A673 (cell line): ENCODE data around the gene GADL1. TPM values are rescaled to one million over a fixed set of nuclear protein-coding genes. Genes with fewer than 3 reads are reported as not detected.

Experiments used
- Bru-seq: library from RNA; stranded (reverse); fragments of 400-500 nt; gene quantifications from one replicate; lab custom pipeline; 2021; lab: Mats Ljungman, UMichigan
- BruChase-seq, 2 experiments: library from RNA; stranded (reverse); fragments of 400-500 nt; gene quantifications; one replicate each; lab custom pipeline; 2021; lab: Mats Ljungman, UMichigan
- BruUV-seq: library from RNA; stranded (reverse); fragments of 400-500 nt; replicated peaks from 2 replicates; lab custom pipeline; 2021; lab: Mats Ljungman, UMichigan
- CTCF ChIA-PET: fragments of 300-600 bp; sonication (Branson Sonifier 250); formaldehyde crosslinking; loops from one replicate; lab custom pipeline; 2022; ENCODE audit warnings: antibody characterized with exemption; lab: Charles Lee
- POLR2A ChIA-PET: fragments of 300-600 bp; sonication (Branson Sonifier 250); formaldehyde crosslinking; loops from one replicate; lab custom pipeline; 2022; ENCODE audit warnings: antibody characterized with exemption; ENCODE audit not compliant: low non-redundant PET; lab: Charles Lee
- DNase-seq: peaks from one replicate; pipeline ENCODE4 v3.0.0-alpha.2; 2015; ENCODE audit warnings: low spot score
- H3K27ac ChIP-seq: fragments of 200-600 bp; sonication (generic); 2 replicates; pipeline ENCODE4 v1.5.1; 2016; ENCODE audit warnings: mixed run types, low read depth, mild to moderate bottlenecking, mixed read lengths, antibody characterized with exemption, low read length; ENCODE audit not compliant: poor library complexity, severe bottlenecking
- H3K27me3 ChIP-seq: fragments of 200-600 bp; sonication (generic); replicated peaks from 2 replicates; pipeline ENCODE4 v1.6.1; 2017; ENCODE audit warnings: mixed run types, low read depth, mild to moderate bottlenecking, mixed read lengths, antibody characterized with exemption, low read length; ENCODE audit not compliant: insufficient read depth, poor library complexity
- H3K36me3 ChIP-seq: fragments of 200-600 bp; sonication (generic); 2 replicates; pipeline ENCODE4 v1.6.1; 2016; ENCODE audit warnings: mixed run types, mild to moderate bottlenecking, mixed read lengths, antibody characterized with exemption, low read length; ENCODE audit not compliant: insufficient read depth, poor library complexity, severe bottlenecking
- H3K4me1 ChIP-seq: fragments of 200-600 bp; sonication (generic); 2 replicates; pipeline ENCODE4 v1.6.1; 2017; ENCODE audit warnings: mixed run types, mild to moderate bottlenecking, mixed read lengths, antibody characterized with exemption, low read length; ENCODE audit not compliant: insufficient read depth, poor library complexity, severe bottlenecking
- H3K4me3 ChIP-seq: fragments of 200-600 bp; sonication (generic); 2 replicates; pipeline ENCODE4 v1.5.1; 2016; ENCODE audit warnings: low read depth, mixed run types, mild to moderate bottlenecking, mixed read lengths, low read length; ENCODE audit not compliant: poor library complexity, severe bottlenecking
- H3K9me3 ChIP-seq: fragments of 200-600 bp; sonication (generic); 2 replicates; pipeline ENCODE4 v1.6.1; 2016; ENCODE audit warnings: mixed run types, low read depth, mild to moderate bottlenecking, mixed read lengths, antibody characterized with exemption, low read length; ENCODE audit not compliant: poor library complexity, severe bottlenecking
- CTCF ChIP-seq: fragments of 300-800, 200-600 bp; sonication (generic); conservative IDR thresholded peaks from 2 replicates; pipeline ENCODE4 v1.5.1; 2017; ENCODE audit warnings: low read depth, mild to moderate bottlenecking, antibody characterized with exemption, low read length, moderate library complexity, mixed read lengths
- EZH2 ChIP-seq: fragments of 200-600 bp; sonication (generic); IDR thresholded peaks from 2 replicates; pipeline ENCODE4 v1.6.1; 2017; ENCODE audit warnings: borderline replicate concordance, low read depth, mild to moderate bottlenecking, mixed read lengths, antibody characterized with exemption, low read length; ENCODE audit not compliant: poor library complexity, severe bottlenecking
- intact Hi-C: fragments of 100-400 bp; cut with micrococcal nuclease; formaldehyde crosslinking; loops from one replicate; pipeline ENCODE4 v1.10.0; 2022; ENCODE audit not compliant: unreplicated experiment
- long read RNA-seq: library from polyadenylated mRNA; stranded (forward); transcript quantifications from one replicate; pipeline ENCODE4 v2.0.0, GENCODE V29; 2022
- total RNA-seq: library from RNA; stranded (reverse); gene quantifications from 2 replicates; pipeline ENCODE4 v1.2.3, GENCODE V29; 2021

Gene GADL1
- total RNA-seq (13.8 and 17.3 TPM in 2 replicates), Bru-seq, nascent RNA (percentile 79 among the genes with signal in this experiment), BruChase-seq, experiment 1, labeled RNA remaining after a 2-hour chase (percentile 75 among the genes with signal in this experiment), BruChase-seq, experiment 2, labeled RNA remaining after a 6-hour chase (percentile 59 among the genes with signal in this experiment)
- long read RNA-seq, transcript GADL1-201 (15 exons, 3,759 nt) = major isoform, 26 of 58 reads
- long read RNA-seq, partial matches to known transcripts = 0 of 58 reads
- long read RNA-seq, other reads (novel, unspliced or antisense) = 32 of 58 reads

- ChIA-PET CTCF (no interaction called here), POLR2A (no interaction called here)
- peak within 1 kb of the TSS; percentile 64 for H3K4me3 ChIP-seq
- no peaks in the 10 kb centered on the region for H3K36me3 ChIP-seq
- BruUV-seq = no TSS peak
- DNase-seq = peak; percentile 76
- no peak for TF ChIP-seq EZH2
- TF ChIP-seq CTCF = no peak
- intact Hi-C loops = no loop called here
- H3K27me3 ChIP-seq = no peaks in the 10 kb centered on the region
- H3K9me3 ChIP-seq = no peaks in the 10 kb centered on the region
- peaks cover 66% of the 10 kb centered on the region for H3K4me1 ChIP-seq
- peak within 1 kb of the TSS; percentile 92 for H3K27ac ChIP-seq
Observed at GRCh38 chr3:30894521-30895251, at the start of gene GADL1. TSS of gene GADL1 (minus strand) at chr3:30894661. CDS start at chr3:30894614, 47 bp downstream.

GRCh38 chr3:30944124-30944523 is 49.7 kb upstream of the GADL1 start:
- no peak for TF ChIP-seq CTCF
- TF ChIP-seq EZH2 = no peak
- no peak for DNase-seq
- Histone ChIP-seq H3K4me3 (no peak overlapping the region), H3K27ac (no peak overlapping the region), H3K4me1 (no peaks in the 10 kb centered on the region), H3K9me3 (no peaks in the 10 kb centered on the region), H3K27me3 (no peaks in the 10 kb centered on the region), H3K36me3 (no peaks in the 10 kb centered on the region)
- ChIA-PET CTCF (no interaction called here), POLR2A (no interaction called here)
- intact Hi-C loops = no loop called here
- BruUV-seq = no TSS peak

- POLR2A ChIA-PET = no interaction called here
- no peak for DNase-seq
- BruUV-seq = no TSS peak
Observed at GRCh38 chr3:30943206-30943605, 48.7 kb upstream of the GADL1 start.

More at GRCh38 chr3:30943206-30943605, 48.7 kb upstream of the GADL1 start:
- Histone ChIP-seq H3K27ac (no peak overlapping the region), H3K9me3 (no peaks in the 10 kb centered on the region), H3K27me3 (no peaks in the 10 kb centered on the region), H3K4me3 (no peak overlapping the region), H3K36me3 (no peaks in the 10 kb centered on the region), H3K4me1 (no peaks in the 10 kb centered on the region)
- intact Hi-C loops = no loop called here
- TF ChIP-seq CTCF (no peak), EZH2 (no peak)
- CTCF ChIA-PET = no interaction called here
